ENCODE data around the gene BEX4.
A peak's percentile ranks its signal among the peaks of the same experiment; 100 is the strongest.

BEX4 gene

DNA sequence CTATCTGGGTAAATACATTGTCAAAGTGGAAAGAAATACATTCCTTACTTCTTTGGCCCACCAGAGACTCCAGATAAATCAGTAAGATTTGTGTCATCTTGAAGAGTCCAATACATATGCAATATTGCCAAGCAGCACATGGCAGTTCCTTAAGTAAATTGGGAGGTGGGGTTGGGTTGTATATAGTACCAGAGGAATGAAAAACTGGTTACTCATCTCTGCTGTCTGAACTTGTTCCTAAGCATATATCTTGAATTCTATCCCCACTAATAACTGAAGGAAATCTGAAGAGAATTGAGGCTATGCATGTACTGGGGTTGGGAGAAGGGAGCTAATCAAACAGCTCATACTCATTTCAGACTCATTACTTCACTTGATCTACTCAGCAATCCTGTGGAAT, 25.2 kb downstream of the BEX4 start:
- DNase-seq (ENCODE audit: low read depth), result no peak

GRCh38 chrX:103248553-103248952, 33.6 kb downstream of the BEX4 start:
- no peak for DNase-seq (ENCODE audit: low read depth)

GRCh38 chrX:103249805-103250204, 34.9 kb downstream of the BEX4 start:
- DNase-seq (ENCODE audit: low read depth), result no peak

DNA sequence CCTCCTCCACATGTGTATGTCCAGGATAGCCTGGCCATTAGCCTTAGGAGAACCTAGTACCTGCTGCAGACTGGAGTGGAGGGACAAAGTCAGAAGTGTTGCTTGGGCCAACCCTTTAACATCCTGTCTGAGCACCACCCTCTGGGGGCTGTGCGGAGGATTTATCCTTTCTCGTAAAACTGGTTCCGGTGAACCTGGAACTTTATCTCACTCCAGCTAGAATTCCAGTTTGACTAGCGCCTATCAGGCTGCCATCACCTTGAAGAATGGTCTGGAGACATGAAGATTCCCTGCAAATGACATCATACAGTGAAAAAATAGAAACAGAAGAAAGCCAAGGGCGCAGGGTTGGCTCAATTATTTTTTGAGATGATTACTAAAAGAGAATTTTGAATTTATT, 36.1 kb downstream of the BEX4 start:
- DNase-seq (ENCODE audit: low read depth), result no peak

DNA sequence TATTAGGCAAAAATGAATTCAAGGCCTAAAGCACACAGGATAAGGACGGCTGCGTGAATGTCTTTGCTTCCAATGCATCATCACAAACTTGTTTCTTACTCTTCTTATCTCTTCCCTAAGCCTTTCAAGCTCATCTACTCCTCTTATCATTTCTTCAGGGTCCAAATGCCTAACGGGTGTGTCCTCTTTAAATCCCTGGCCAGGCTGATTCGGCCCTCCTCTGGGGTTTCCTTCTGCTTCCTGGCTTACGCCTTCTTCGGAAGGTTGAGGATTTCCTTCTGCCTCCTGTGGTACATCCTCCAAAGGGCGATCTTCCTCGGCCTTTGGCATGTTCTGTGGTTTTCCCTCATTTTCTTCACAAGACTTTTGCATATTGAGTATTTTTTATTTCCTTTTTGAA, 38.7 kb downstream of the BEX4 start:
- DNase-seq (ENCODE audit: low read depth), result no peak

- DNase-seq (ENCODE audit: low read depth), result no peak
Observed at GRCh38 chrX:103254171-103254824, 39.4 kb downstream of the BEX4 start.

DNA sequence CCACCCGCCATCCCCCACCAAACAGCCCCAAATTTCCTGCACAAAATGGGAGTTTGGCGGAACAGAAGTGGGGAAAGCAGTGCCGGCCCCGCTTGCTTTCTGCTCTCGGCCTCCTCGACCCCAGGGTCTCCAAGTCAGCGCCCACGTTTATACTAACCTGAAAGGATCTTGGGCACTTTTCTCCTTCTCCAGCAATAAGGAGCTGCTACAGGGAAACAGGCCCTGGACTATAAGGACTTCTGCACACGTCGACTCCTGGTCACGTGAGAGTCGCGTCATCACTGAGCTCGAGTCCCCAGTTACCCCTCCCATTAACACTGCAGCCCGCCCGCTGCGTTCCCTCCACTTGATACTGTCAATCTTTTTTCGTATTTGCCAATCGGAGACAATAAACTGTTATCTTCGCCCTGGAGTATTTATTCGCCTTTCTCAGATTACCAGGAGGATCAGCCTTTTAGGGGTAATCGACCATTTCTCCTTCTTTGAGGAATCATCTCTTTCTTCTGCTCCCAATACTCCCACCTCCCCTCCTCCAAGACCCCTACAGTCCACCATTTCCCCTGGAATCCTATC, 40.1 kb downstream of the BEX4 start, which contains the start of gene TCEAL8:
Gene TCEAL8, minus strand, starts transcription at position 235 of the 573 bp plus-strand sequence. CDS start 1,176 bp downstream, outside the sequence.
- peak; percentile 34 for DNase-seq (ENCODE audit: low read depth)

GRCh38 chrX:103256651-103257050, 41.7 kb downstream of the BEX4 start:
- DNase-seq (ENCODE audit: low read depth), result no peak

GRCh38 chrX:103258275-103258674, 43.4 kb downstream of the BEX4 start:
- no peak for DNase-seq (ENCODE audit: low read depth)

Data from activated T-helper 9 cell treated with anti-CD3 and anti-CD28 coated beads, Interleukin-2, amount 50 U/mL, for 16 hours (primary cell).